OCI-LY3 (cell line): ENCODE data around the gene ANKRD33B.

Experiments
- H2AFZ ChIP-seq: fragments of 200-600, 300-600 bp; shearing (Covaris generic); 2 replicates; pipeline ENCODE4 v1.6.0; 2014; ENCODE audit warnings: antibody characterized with exemption, low read depth, low read length
- H3K27ac ChIP-seq: fragments of 200-600, 300-600 bp; sonication (generic); 2 replicates; pipeline ENCODE4 v1.5.1; 2014; ENCODE audit warnings: mild to moderate bottlenecking, low read length, moderate library complexity, mixed read lengths
- H3K27me3 ChIP-seq: fragments of 200-600, 300-600 bp; sonication (generic); 2 replicates; pipeline ENCODE4 v1.6.1; 2014; ENCODE audit warnings: low read depth, low read length, mixed read lengths
- H3K36me3 ChIP-seq: fragments of 200-600, 300-600 bp; sonication (generic); replicated peaks from 2 replicates; pipeline ENCODE3; 2014; ENCODE audit warnings: low read depth, low read length, mixed read lengths
- H3K4me1 ChIP-seq: fragments of 300-600, 200-600 bp; sonication (generic); 2 replicates; pipeline ENCODE4 v1.6.1; 2014; ENCODE audit warnings: low read length, mixed read lengths
- H3K4me2 ChIP-seq: fragments of 200-600, 300-600 bp; sonication (generic); 2 replicates; pipeline ENCODE4 v1.6.1; 2014; ENCODE audit warnings: low read length, mixed read lengths
- H3K4me3 ChIP-seq: fragments of 300-600, 200-600 bp; sonication (generic); 2 replicates; pipeline ENCODE4 v1.5.1; 2014; ENCODE audit warnings: antibody characterized with exemption, mild to moderate bottlenecking, low read length, moderate library complexity
- H3K79me2 ChIP-seq: fragments of 300-600, 200-600 bp; shearing (Covaris generic); 2 replicates; pipeline ENCODE4 v1.6.1; 2014; ENCODE audit warnings: mild to moderate bottlenecking, low read length, mixed read lengths
- H3K9ac ChIP-seq: fragments of 300-600, 200-600 bp; shearing (Covaris generic); 2 replicates; pipeline ENCODE4 v1.6.0; 2014; ENCODE audit warnings: mild to moderate bottlenecking, low read length, moderate library complexity
- H3K9me3 ChIP-seq: fragments of 200-600, 300-600 bp; shearing (Covaris generic); 2 replicates; pipeline ENCODE4 v1.6.1; 2014; ENCODE audit warnings: low read length, mixed read lengths; ENCODE audit not compliant: insufficient read depth
- H4K20me1 ChIP-seq: fragments of 200-600, 300-600 bp; sonication (generic); 2 replicates; pipeline ENCODE4 v1.6.1; 2016; ENCODE audit warnings: low read length, mixed read lengths; ENCODE audit not compliant: insufficient read depth
- EZH2phosphoT487 ChIP-seq: fragments of 200-600 bp; shearing (Covaris generic); IDR thresholded peaks from 2 replicates; pipeline ENCODE4 v1.6.1; 2018; ENCODE audit warnings: antibody characterized with exemption, mixed run types, low read depth
- TF ChIP-seq, protein P1 (sequence below): fragments of 200-600, 300-600 bp; sonication (generic); IDR thresholded peaks from 2 replicates; pipeline ENCODE4 v1.5.1; 2014; ENCODE audit warnings: antibody characterized with exemption, low read length, low read depth

ANKRD33B gene

DNA sequence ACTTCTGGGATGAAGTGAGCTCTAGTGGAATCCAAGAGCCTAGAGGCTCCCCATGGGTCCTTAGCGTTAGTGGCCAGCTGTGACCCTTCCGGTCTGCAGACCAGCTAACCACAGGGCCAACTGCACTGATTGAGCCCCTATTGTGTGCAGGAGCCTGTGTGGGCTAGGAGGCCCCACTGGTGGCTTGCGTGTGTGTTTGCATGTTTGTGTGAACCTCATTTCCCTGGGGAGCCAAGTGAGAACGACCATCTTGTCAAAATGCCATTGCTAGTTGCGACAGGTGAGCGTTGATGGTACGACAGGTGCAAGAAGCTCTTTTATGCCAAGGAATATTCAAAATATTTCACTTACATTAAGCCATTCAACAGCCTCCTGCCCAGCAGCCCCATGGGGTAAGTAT lies 44.1 kb upstream of the ANKRD33B start:
- Histone ChIP-seq H4K20me1 (no peaks in the 10 kb centered on the region), H3K4me3 (no peak overlapping the region), H3K4me2 (no peak overlapping the region), H3K27ac (no peak overlapping the region), H3K79me2 (no peaks in the 10 kb centered on the region), H2AFZ (no peak overlapping the region), H3K4me1 (no peaks in the 10 kb centered on the region), H3K36me3 (no peaks in the 10 kb centered on the region), H3K9ac (no peak overlapping the region), H3K27me3 (peaks cover 5% of the 10 kb centered on the region; the same call in 1 of the 2 replicates), H3K9me3 (no peaks in the 10 kb centered on the region)
- TF ChIP-seq, protein P1, sequence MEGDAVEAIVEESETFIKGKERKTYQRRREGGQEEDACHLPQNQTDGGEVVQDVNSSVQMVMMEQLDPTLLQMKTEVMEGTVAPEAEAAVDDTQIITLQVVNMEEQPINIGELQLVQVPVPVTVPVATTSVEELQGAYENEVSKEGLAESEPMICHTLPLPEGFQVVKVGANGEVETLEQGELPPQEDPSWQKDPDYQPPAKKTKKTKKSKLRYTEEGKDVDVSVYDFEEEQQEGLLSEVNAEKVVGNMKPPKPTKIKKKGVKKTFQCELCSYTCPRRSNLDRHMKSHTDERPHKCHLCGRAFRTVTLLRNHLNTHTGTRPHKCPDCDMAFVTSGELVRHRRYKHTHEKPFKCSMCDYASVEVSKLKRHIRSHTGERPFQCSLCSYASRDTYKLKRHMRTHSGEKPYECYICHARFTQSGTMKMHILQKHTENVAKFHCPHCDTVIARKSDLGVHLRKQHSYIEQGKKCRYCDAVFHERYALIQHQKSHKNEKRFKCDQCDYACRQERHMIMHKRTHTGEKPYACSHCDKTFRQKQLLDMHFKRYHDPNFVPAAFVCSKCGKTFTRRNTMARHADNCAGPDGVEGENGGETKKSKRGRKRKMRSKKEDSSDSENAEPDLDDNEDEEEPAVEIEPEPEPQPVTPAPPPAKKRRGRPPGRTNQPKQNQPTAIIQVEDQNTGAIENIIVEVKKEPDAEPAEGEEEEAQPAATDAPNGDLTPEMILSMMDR = no peak
- TF ChIP-seq EZH2phosphoT487 = no peak

DNA sequence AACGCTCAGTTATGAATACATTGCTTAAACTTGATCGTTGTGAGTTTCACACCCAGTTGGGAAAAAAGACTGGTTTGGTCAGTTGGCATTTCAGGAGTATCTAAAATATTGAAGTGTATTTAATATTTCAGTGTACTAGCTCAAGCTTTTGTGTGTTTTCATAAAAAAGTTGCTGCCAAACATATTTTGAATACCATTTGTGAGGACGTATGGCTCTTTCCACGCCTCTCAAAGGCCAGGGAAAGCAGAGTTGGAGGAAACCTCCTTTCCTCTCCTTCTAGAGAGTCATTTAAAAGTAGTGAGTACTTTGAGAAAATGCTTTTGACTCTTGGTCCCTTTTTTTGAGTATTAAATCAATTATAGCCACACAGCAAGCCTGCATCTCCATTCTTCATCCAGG lies 43.2 kb upstream of the ANKRD33B start:
- H2AFZ ChIP-seq = no peak overlapping the region
- H4K20me1 ChIP-seq = no peaks in the 10 kb centered on the region
- no peaks in the 10 kb centered on the region for H3K79me2 ChIP-seq
- TF ChIP-seq, protein P1 = no peak
- no peak for TF ChIP-seq EZH2phosphoT487
- no peak overlapping the region for H3K9ac ChIP-seq
- no peak overlapping the region for H3K4me2 ChIP-seq
- H3K4me3 ChIP-seq = no peak overlapping the region
- H3K4me1 ChIP-seq = peaks cover 8% of the 10 kb centered on the region; the same call in 1 of the 2 replicates
- H3K27ac ChIP-seq = no peak overlapping the region
- peaks cover 5% of the 10 kb centered on the region; the same call in 1 of the 2 replicates for H3K27me3 ChIP-seq
- no peaks in the 10 kb centered on the region for H3K36me3 ChIP-seq
- no peaks in the 10 kb centered on the region for H3K9me3 ChIP-seq

DNA sequence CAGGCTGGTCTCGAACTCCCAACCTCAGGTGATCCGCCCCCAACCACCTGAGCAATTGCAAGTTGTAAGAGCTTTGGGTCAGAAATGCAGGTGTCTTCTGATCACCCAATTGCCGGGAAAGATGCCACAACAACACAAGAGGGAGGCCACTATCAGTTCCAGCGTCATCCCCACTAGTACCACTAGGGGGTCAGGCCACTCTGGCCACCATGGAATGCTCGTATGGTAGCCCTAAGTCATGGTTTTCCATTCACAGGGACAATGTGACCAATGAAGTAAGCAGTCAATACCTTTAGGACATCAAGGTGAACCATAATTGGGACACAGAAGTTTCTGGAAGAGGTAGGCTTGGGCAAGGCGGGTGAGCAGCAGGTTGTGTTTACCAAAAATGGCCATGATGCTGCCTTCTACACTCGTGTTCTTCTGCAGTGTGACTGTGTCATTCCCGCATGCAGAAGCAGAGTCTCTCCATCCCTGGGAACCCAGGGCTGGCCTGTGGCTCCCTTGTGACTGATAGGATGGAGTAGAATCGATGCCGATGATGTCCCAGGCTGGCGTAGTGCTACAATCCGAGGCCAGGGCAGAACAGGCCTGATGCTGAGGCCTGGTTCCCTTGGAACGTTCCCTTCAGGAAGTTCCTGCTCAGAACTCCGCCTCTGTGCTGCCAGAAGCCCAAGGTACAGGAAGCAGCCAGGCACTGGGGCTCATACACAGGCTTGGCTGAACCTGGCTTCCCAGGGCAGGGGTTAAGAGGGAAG lies 42.2 kb upstream of the ANKRD33B start:
- Histone ChIP-seq H3K36me3 (no peaks in the 10 kb centered on the region), H3K4me1 (peaks cover 8% of the 10 kb centered on the region; the same call in 1 of the 2 replicates), H3K4me2 (no peak overlapping the region), H2AFZ (no peak overlapping the region), H3K79me2 (no peaks in the 10 kb centered on the region), H3K9ac (no peak overlapping the region), H3K9me3 (no peaks in the 10 kb centered on the region), H3K27ac (no peak overlapping the region), H3K4me3 (no peak overlapping the region), H3K27me3 (peaks cover 9% of the 10 kb centered on the region; the same call in 1 of the 2 replicates), H4K20me1 (no peaks in the 10 kb centered on the region)
- TF ChIP-seq EZH2phosphoT487 = no peak
- TF ChIP-seq, protein P1 = peak; percentile 17; the same call in 1 of the 2 replicates

DNA sequence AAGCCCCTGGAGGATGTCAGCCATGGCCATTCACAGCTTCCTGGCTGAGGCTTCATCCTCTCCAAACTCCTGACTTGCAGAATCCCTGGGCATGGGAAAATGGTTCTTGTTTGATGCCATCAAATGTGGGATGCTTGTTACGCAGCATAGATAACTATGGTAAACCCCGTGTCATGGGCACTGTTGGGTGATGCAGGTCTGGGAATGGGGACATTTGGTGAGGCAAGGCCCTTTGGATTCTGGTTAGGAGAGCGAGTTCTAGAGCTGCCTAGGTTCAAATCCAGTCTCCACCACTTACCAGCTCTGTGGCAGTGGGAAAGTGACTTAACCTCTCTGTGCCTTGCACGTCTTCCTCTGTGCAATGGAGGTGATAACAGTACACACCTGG lies 41.7 kb upstream of the ANKRD33B start:
- Histone ChIP-seq H3K27ac (no peak overlapping the region), H3K79me2 (no peaks in the 10 kb centered on the region), H2AFZ (no peak overlapping the region), H3K9ac (no peak overlapping the region), H3K4me3 (no peak overlapping the region), H3K4me2 (no peak overlapping the region), H3K9me3 (no peaks in the 10 kb centered on the region), H3K4me1 (peaks cover 8% of the 10 kb centered on the region; the same call in 1 of the 2 replicates), H3K27me3 (0 out of 2 replicates have a peak, but pooled peaks cover 6% of the 10 kb centered on the region), H4K20me1 (no peaks in the 10 kb centered on the region), H3K36me3 (no peaks in the 10 kb centered on the region)
- TF ChIP-seq, protein P1 = no peak
- no peak for TF ChIP-seq EZH2phosphoT487
